Subcutaneous adipose tissue (tissue), 4 donors: ENCODE results near the gene SLC1A5. TPM values are rescaled to one million over a fixed set of nuclear protein-coding genes. Genes with fewer than 3 reads are reported as not detected.

Experiments
- CTCF ChIP-seq: fragments of 450-650 bp; IDR thresholded peaks from one replicate; pipeline ENCODE4 v1.5.1; 2016; ENCODE audit warnings: low read depth, mild to moderate bottlenecking, control low read depth, antibody characterized with exemption, moderate library complexity
- total RNA-seq, 4 donors: library from RNA; depleted of rRNA; stranded (reverse); fragments of >200 nt; gene quantifications; one replicate each; pipeline ENCODE4 v1.1.0, GENCODE V29; 2016

SLC1A5 gene
- total RNA-seq, 4 donors from 2014 or later, result 63.3 to 185 (median 100) TPM

- no peak for TF ChIP-seq CTCF
Measured at GRCh38 chr19:46759817-46760333, 28.5 kb downstream of the SLC1A5 start.

GRCh38 chr19:46759206-46759605 lies 29.2 kb downstream of the SLC1A5 start:
- TF ChIP-seq CTCF, result no peak

GRCh38 chr19:46756544-46756888 lies 31.9 kb downstream of the SLC1A5 start:
- TF ChIP-seq CTCF, result no peak

- TF ChIP-seq CTCF, result no peak
Measured at GRCh38 chr19:46755853-46756543, 32.4 kb downstream of the SLC1A5 start.

- TF ChIP-seq CTCF, result no peak
Measured at GRCh38 chr19:46755077-46755852, 33.1 kb downstream of the SLC1A5 start.

GRCh38 chr19:46753420-46754155 lies 34.8 kb downstream of the SLC1A5 start:
- no peak for TF ChIP-seq CTCF
